ENCODE measurements around the gene UBQLNL. TPM values are rescaled to one million over a fixed set of nuclear protein-coding genes. Genes with fewer than 3 reads are reported as not detected.

The UBQLNL gene
- polyA plus RNA-seq, 1 donor (not counting 4 experiments of a cell fraction or from before 2014, with no cell fraction given): 0.12 TPM

GRCh38 chr11:5527716-5528115, 11.2 kb upstream of the UBQLNL start:
- H3K27ac ChIP-seq (ENCODE audit: control insufficient read depth, insufficient read depth, low read length): no peak overlapping the region
- dilution Hi-C loops (cut with MboI; ENCODE audit: extremely low pct_ligation_motif_present, low sequenced_read_pairs): no loop called here
- H3K4me2 ChIP-seq (ENCODE audit: control insufficient read depth, extremely low read depth, insufficient read depth, low read depth, low read length): no peak overlapping the region
- FAIRE-seq: no peak
- no peaks in the 10 kb centered on the region for H3K79me2 ChIP-seq (ENCODE audit: control insufficient read depth, insufficient read depth, low read length)
- no peak overlapping the region for H3K4me3 ChIP-seq (ENCODE audit: control insufficient read depth in 2 of 3, extremely low read depth in 1 of 3, insufficient read depth in 2 of 3, low read depth in 1 of 3, low read length in 3 of 3)
- no peak overlapping the region for H2AFZ ChIP-seq (ENCODE audit: control insufficient read depth, low read length)
- H3K4me1 ChIP-seq (ENCODE audit: control insufficient read depth, extremely low read depth, insufficient read depth, low read length): no peaks in the 10 kb centered on the region
- no peak overlapping the region for H3K9ac ChIP-seq (ENCODE audit: control insufficient read depth, extremely low read depth, insufficient read depth, low read length)
- H3K36me3 ChIP-seq (ENCODE audit: control insufficient read depth in 2 of 2, extremely low read depth in 1 of 2, insufficient read depth in 2 of 2, low read length in 2 of 2): no peaks in the 10 kb centered on the region
- H3K9me1 ChIP-seq (ENCODE audit: control insufficient read depth, extremely low read depth, insufficient read depth, low read length): no peaks in the 10 kb centered on the region
- DNase-seq (ENCODE audit: low read depth, low spot score): no peak
- TF ChIP-seq CTCF (optimal IDR thresholded peaks at IDR 0.05 in 1 of 3, IDR thresholded peaks at IDR 0.05 in 1 of 3, conservative IDR thresholded peaks at IDR 0.05 in 1 of 3; ENCODE audit: extremely low read depth in 1 of 3, insufficient read depth in 2 of 3, low read length in 3 of 3) (no peak), EZH2 (IDR thresholded peaks at IDR 0.05; ENCODE audit: low read length) (no peak)
- no peaks in the 10 kb centered on the region for H4K20me1 ChIP-seq (ENCODE audit: control insufficient read depth, extremely low read depth, insufficient read depth, low read length)
- no peaks in the 10 kb centered on the region for H3K27me3 ChIP-seq (ENCODE audit: control insufficient read depth, extremely low read depth, insufficient read depth, low read length)
- no peaks in the 10 kb centered on the region for H3K9me3 ChIP-seq (ENCODE audit: control insufficient read depth, low read depth, low read length)

DNA sequence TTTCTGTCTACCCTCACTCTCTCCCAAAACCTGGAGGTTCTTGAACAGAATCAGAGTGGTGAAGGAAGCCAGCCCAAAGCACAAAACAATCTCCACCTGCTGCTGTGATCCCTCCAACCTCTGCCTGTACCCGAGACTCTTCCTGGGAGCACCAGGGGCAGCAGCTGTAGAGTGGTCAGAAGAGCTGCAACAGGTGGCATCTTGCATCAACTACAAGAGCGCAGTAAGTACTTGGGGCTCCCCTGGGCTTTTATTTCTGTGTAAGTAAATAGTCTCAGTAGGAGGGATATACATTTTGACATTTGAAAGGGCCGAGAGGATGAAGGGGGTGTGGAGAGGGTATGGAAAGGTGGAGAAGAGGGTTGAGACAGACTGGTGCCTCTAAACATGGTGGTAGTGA, 8.3 kb upstream of the UBQLNL start:
- no peaks in the 10 kb centered on the region for H3K79me2 ChIP-seq (ENCODE audit: control insufficient read depth, insufficient read depth, low read length)
- no peak overlapping the region for H3K9ac ChIP-seq (ENCODE audit: control insufficient read depth, extremely low read depth, insufficient read depth, low read length)
- no peak overlapping the region for H3K27ac ChIP-seq (ENCODE audit: control insufficient read depth, insufficient read depth, low read length)
- dilution Hi-C loops (cut with MboI; ENCODE audit: extremely low pct_ligation_motif_present, low sequenced_read_pairs): no loop called here
- TF ChIP-seq CTCF (optimal IDR thresholded peaks at IDR 0.05 in 1 of 3, IDR thresholded peaks at IDR 0.05 in 1 of 3, conservative IDR thresholded peaks at IDR 0.05 in 1 of 3; ENCODE audit: extremely low read depth in 1 of 3, insufficient read depth in 2 of 3, low read length in 3 of 3) (no peak), EZH2 (IDR thresholded peaks at IDR 0.05; ENCODE audit: low read length) (no peak)
- H3K27me3 ChIP-seq (ENCODE audit: control insufficient read depth, extremely low read depth, insufficient read depth, low read length): no peaks in the 10 kb centered on the region
- no peaks in the 10 kb centered on the region for H3K4me1 ChIP-seq (ENCODE audit: control insufficient read depth, extremely low read depth, insufficient read depth, low read length)
- no peak for DNase-seq (ENCODE audit: low read depth, low spot score)
- no peaks in the 10 kb centered on the region for H3K9me3 ChIP-seq (ENCODE audit: control insufficient read depth, low read depth, low read length)
- no peak overlapping the region for H3K4me3 ChIP-seq (ENCODE audit: control insufficient read depth in 2 of 3, extremely low read depth in 1 of 3, insufficient read depth in 2 of 3, low read depth in 1 of 3, low read length in 3 of 3)
- FAIRE-seq: no peak
- no peaks in the 10 kb centered on the region for H4K20me1 ChIP-seq (ENCODE audit: control insufficient read depth, extremely low read depth, insufficient read depth, low read length)
- H2AFZ ChIP-seq (ENCODE audit: control insufficient read depth, low read length): no peak overlapping the region
- H3K9me1 ChIP-seq (ENCODE audit: control insufficient read depth, extremely low read depth, insufficient read depth, low read length): no peaks in the 10 kb centered on the region
- no peaks in the 10 kb centered on the region for H3K36me3 ChIP-seq (ENCODE audit: control insufficient read depth in 2 of 2, extremely low read depth in 1 of 2, insufficient read depth in 2 of 2, low read length in 2 of 2)
- no peak overlapping the region for H3K4me2 ChIP-seq (ENCODE audit: control insufficient read depth, extremely low read depth, insufficient read depth, low read depth, low read length)

Measured in keratinocyte (primary cell).